ENCODE data around the gene S100PBP. TPM values are rescaled to one million over a fixed set of nuclear protein-coding genes. Genes with fewer than 3 reads are reported as not detected.

S100PBP gene
- polyA plus RNA-seq, 2 of the 4 experiments (the other 2 are of a cell fraction): 16.1 to 41.9 TPM

DNA sequence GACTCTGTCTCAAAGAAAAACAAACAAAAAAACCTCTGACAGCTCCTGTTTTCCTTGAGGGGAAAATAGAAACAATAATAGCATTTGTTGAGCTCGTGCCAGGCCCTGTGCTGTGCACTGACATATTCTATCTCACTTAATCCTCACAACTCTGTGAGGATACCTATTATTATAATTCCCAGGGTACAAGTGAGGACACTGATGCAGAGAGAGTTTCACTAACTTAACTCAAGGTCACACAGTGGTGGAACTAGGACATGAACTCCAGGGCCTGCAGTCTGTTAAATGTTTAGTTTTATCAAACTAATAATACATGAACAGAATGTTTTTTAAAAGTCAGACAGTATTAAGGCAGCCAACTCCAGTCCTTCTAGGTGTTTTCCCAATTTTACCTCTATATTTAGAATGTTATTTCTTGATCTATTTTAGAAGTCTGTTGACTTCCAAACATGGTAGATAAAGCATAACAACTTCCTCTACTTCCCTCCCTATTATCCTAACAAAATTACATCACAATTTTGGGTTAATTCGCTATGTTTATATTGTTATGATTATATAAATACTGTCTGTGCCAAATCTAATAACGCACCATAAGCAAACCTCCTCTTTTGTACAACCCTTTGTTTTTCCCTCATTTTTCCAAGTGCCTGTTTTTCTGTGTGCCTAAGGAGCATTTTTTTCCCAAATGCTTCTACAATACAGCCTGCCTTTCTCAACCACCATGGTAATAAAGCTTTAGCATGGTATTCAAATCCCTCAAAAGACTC is 48.4 kb downstream of the S100PBP start:
- no peak for ATAC-seq
- POLR2A ChIA-PET: no interaction called here

DNA sequence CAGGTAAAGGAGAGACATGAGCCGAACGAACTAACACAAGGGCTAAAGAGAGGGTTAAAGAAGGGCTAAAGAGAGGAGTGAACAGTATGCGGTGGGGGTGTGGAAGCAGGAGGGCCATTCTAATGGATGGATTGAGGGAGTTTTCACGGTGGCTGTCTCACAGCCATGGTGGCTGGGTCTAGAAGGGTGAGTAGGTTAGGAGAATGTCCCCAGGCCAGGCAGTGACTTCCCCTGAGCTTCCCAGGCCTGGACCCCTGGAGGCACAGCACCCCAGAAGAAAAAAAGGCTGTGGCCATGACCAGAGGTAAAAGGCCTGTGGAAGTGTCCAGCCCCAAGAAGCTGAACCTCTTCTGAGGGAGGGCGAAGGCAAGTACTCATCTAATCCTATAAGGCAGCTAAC is 49.7 kb downstream of the S100PBP start:
- DNase-seq (ENCODE audit: low read depth in 1 of 2, low spot score in 1 of 2): no peak
- ATAC-seq: no peak
- no peak overlapping the region for H3K4me2 ChIP-seq
- H3K9me3 ChIP-seq: no peaks in the 10 kb centered on the region
- no peak overlapping the region for H3K27ac ChIP-seq
- H3K4me3 ChIP-seq: no peak overlapping the region
- POLR2A ChIA-PET: no interaction called here
- no peak for FAIRE-seq
- CTCF ChIA-PET: interaction anchor here (0.8 to 1.4 kb wide), 3 partner anchors 25 to 466 kb away, joined by 3 read pairs; no protein-coding TSS in a partner anchor
- TF ChIP-seq MYC (IDR thresholded peaks at IDR 0.05; ENCODE audit: borderline replicate concordance, low read length): no peak
- no peak for TF ChIP-seq POLR2A (IDR thresholded peaks at IDR 0.05; ENCODE audit: low read length)
- no peak for TF ChIP-seq CBX2 (IDR thresholded peaks at IDR 0.05; ENCODE audit: borderline replicate concordance, low read depth)
- TF ChIP-seq, protein P1, sequence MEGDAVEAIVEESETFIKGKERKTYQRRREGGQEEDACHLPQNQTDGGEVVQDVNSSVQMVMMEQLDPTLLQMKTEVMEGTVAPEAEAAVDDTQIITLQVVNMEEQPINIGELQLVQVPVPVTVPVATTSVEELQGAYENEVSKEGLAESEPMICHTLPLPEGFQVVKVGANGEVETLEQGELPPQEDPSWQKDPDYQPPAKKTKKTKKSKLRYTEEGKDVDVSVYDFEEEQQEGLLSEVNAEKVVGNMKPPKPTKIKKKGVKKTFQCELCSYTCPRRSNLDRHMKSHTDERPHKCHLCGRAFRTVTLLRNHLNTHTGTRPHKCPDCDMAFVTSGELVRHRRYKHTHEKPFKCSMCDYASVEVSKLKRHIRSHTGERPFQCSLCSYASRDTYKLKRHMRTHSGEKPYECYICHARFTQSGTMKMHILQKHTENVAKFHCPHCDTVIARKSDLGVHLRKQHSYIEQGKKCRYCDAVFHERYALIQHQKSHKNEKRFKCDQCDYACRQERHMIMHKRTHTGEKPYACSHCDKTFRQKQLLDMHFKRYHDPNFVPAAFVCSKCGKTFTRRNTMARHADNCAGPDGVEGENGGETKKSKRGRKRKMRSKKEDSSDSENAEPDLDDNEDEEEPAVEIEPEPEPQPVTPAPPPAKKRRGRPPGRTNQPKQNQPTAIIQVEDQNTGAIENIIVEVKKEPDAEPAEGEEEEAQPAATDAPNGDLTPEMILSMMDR (IDR thresholded peaks at IDR 0.05): no peak
- TF ChIP-seq KDM5A (IDR thresholded peaks at IDR 0.05): no peak
- H3K4me1 ChIP-seq: 0 out of 3 replicates have a peak, but pooled peaks cover 2% of the 10 kb centered on the region
- 85% methylated on average over 5 of the region's 5 CpGs for WGBS (ENCODE audit: missing lambda C conversion rate)

More for the DNA sequence above, 48.4 kb downstream of the S100PBP start:
- Histone ChIP-seq H3K4me3 (no peak overlapping the region), H3K4me2 (no peak overlapping the region), H3K9me3 (no peaks in the 10 kb centered on the region), H3K27ac (no peak overlapping the region), H3K4me1 (0 out of 3 replicates have a peak, but pooled peaks cover 2% of the 10 kb centered on the region)
- DNase-seq (ENCODE audit: low read depth in 1 of 2, low spot score in 1 of 2) (no peak), FAIRE-seq (no peak)
- no peak for TF ChIP-seq POLR2A (IDR thresholded peaks at IDR 0.05; ENCODE audit: low read length)
- TF ChIP-seq MAFK (IDR thresholded peaks at IDR 0.05; ENCODE audit: partially characterized antibody): no peak
- TF ChIP-seq FOSL2 (IDR thresholded peaks at IDR 0.05): no peak
- no peak for TF ChIP-seq FOSL2 (CRISPR knock-in tag; IDR thresholded peaks at IDR 0.05)
- no peak for TF ChIP-seq PHF8 (IDR thresholded peaks at IDR 0.05; ENCODE audit: borderline replicate concordance, low read depth)
- TF ChIP-seq, protein P2, sequence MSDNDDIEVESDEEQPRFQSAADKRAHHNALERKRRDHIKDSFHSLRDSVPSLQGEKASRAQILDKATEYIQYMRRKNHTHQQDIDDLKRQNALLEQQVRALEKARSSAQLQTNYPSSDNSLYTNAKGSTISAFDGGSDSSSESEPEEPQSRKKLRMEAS (IDR thresholded peaks at IDR 0.05): no peak
- TF ChIP-seq SREBF2 (IDR thresholded peaks at IDR 0.05): no peak
- no peak for TF ChIP-seq ESRRA (IDR thresholded peaks at IDR 0.05; ENCODE audit: borderline replicate concordance, low read length)
- no peak for TF ChIP-seq KDM1A (IDR thresholded peaks at IDR 0.05; ENCODE audit: low read depth)
- no peak for TF ChIP-seq TP53 (CRISPR knock-in tag; IDR thresholded peaks at IDR 0.05)
- no peak for TF ChIP-seq MAZ (IDR thresholded peaks at IDR 0.05; ENCODE audit: borderline replicate concordance, low read depth, low read length)
- no peak for TF ChIP-seq NFE2L2 (conservative IDR thresholded peaks at IDR 0.05; ENCODE audit: low read length)
- TF ChIP-seq, protein P3, sequence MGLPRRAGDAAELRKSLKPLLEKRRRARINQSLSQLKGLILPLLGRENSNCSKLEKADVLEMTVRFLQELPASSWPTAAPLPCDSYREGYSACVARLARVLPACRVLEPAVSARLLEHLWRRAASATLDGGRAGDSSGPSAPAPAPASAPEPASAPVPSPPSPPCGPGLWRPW (IDR thresholded peaks at IDR 0.05): no peak
- no peak for TF ChIP-seq ZFP36 (IDR thresholded peaks at IDR 0.05; ENCODE audit: borderline replicate concordance, partially characterized antibody)
- no peak for TF ChIP-seq TFCP2L1 (CRISPR knock-in tag; IDR thresholded peaks at IDR 0.05)
- TF ChIP-seq, protein P4, sequence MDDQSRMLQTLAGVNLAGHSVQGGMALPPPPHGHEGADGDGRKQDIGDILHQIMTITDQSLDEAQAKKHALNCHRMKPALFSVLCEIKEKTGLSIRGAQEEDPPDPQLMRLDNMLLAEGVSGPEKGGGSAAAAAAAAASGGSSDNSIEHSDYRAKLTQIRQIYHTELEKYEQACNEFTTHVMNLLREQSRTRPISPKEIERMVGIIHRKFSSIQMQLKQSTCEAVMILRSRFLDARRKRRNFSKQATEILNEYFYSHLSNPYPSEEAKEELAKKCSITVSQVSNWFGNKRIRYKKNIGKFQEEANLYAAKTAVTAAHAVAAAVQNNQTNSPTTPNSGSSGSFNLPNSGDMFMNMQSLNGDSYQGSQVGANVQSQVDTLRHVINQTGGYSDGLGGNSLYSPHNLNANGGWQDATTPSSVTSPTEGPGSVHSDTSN (IDR thresholded peaks at IDR 0.05): no peak
- TF ChIP-seq SMC3 (IDR thresholded peaks at IDR 0.05): no peak
- TF ChIP-seq CHD2 (IDR thresholded peaks at IDR 0.05; ENCODE audit: low read length, partially characterized antibody): no peak
- no peak for TF ChIP-seq CBX8 (IDR thresholded peaks at IDR 0.05)
- CTCF ChIA-PET: interaction anchor here (1.3 to 1.5 kb wide), 3 partner anchors 10 to 153 kb away, joined by 3 to 6 read pairs (median 3); no protein-coding TSS in a partner anchor
- 80% methylated on average over 3 of the region's 3 CpGs for WGBS (ENCODE audit: missing lambda C conversion rate)

Measured in A549 (cell line).